H9 (cell line): ENCODE measurements around the gene ADARB2. TPM values are rescaled to one million over a fixed set of nuclear protein-coding genes. Genes with fewer than 3 reads are reported as not detected.

ENCODE experiments used
- DNase-seq: peaks from one replicate; pipeline ENCODE4 v3.0.0-alpha.2; 2017
- H2AFZ ChIP-seq: one replicate; pipeline ENCODE4 v1.6.1; 2013; ENCODE audit warnings: mild to moderate bottlenecking, low read length, control low read depth, moderate library complexity
- H2AK5ac ChIP-seq: 2 replicates; pipeline ENCODE4 v1.6.1; 2013; ENCODE audit warnings: low read length, control low read depth, mixed read lengths; ENCODE audit not compliant: insufficient read length
- H2BK120ac ChIP-seq: one replicate; pipeline ENCODE4 v1.6.1; 2013; ENCODE audit warnings: low read depth, mild to moderate bottlenecking, low read length, control low read depth, inconsistent platforms; ENCODE audit not compliant: poor library complexity, severe bottlenecking
- H2BK12ac ChIP-seq: 2 replicates; pipeline ENCODE4 v1.6.1; 2013; ENCODE audit warnings: low read length, control low read depth, mixed read lengths, low read depth; ENCODE audit not compliant: insufficient read length
- H2BK15ac ChIP-seq: 2 replicates; pipeline ENCODE4 v1.6.1; 2013; ENCODE audit warnings: low read depth, low read length, control low read depth
- H2BK20ac ChIP-seq: one replicate; pipeline ENCODE4 v1.6.1; 2013; ENCODE audit warnings: low read depth, mild to moderate bottlenecking, low read length, control low read depth, inconsistent platforms; ENCODE audit not compliant: poor library complexity, severe bottlenecking
- H2BK5ac ChIP-seq: 2 replicates; pipeline ENCODE4 v1.6.1; 2013; ENCODE audit warnings: low read length, control low read depth, mixed read lengths; ENCODE audit not compliant: insufficient read length
- H3K14ac ChIP-seq: 2 replicates; pipeline ENCODE4 v1.6.1; 2013; ENCODE audit warnings: low read length, control low read depth; ENCODE audit not compliant: insufficient read depth
- H3K18ac ChIP-seq: 2 replicates; pipeline ENCODE4 v1.6.1; 2013; ENCODE audit warnings: low read depth, mild to moderate bottlenecking, mixed read lengths, low read length, control low read depth; ENCODE audit not compliant: insufficient read length
- H3K23ac ChIP-seq: 2 replicates; pipeline ENCODE4 v1.6.1; 2013; ENCODE audit warnings: low read length, control low read depth, mixed read lengths, low read depth; ENCODE audit not compliant: insufficient read length
- H3K23me2 ChIP-seq: 2 replicates; pipeline ENCODE4 v1.6.1; 2013; ENCODE audit warnings: low read depth, mild to moderate bottlenecking, mixed read lengths, low read length, control low read depth; ENCODE audit not compliant: insufficient read length, poor library complexity, severe bottlenecking
- H3K27ac ChIP-seq: 2 replicates; pipeline ENCODE4 v1.5.1; 2013; ENCODE audit warnings: low read length, control low read depth, mixed read lengths, low read depth; ENCODE audit not compliant: insufficient read length
- H3K27me3 ChIP-seq: 2 replicates; pipeline ENCODE4 v1.6.1; 2013; ENCODE audit warnings: low read length, control low read depth, inconsistent platforms; ENCODE audit not compliant: insufficient read depth
- H3K4ac ChIP-seq: 2 replicates; pipeline ENCODE4 v1.6.1; 2013; ENCODE audit warnings: low read depth, mild to moderate bottlenecking, control low read depth, inconsistent platforms, low read length, moderate library complexity
- H3K4me1 ChIP-seq: 2 replicates; pipeline ENCODE4 v1.6.1; 2013; ENCODE audit warnings: low read length, control low read depth, inconsistent platforms; ENCODE audit not compliant: insufficient read depth
- H3K4me2 ChIP-seq: 2 replicates; pipeline ENCODE4 v1.6.1; 2013; ENCODE audit warnings: low read length, control low read depth, mixed read lengths; ENCODE audit not compliant: insufficient read length, insufficient read depth
- H3K56ac ChIP-seq: 2 replicates; pipeline ENCODE4 v1.6.1; 2013; ENCODE audit warnings: low read depth, mild to moderate bottlenecking, mixed read lengths, low read length, control low read depth; ENCODE audit not compliant: insufficient read length
- H3K79me1 ChIP-seq: 2 replicates; pipeline ENCODE4 v1.6.1; 2013; ENCODE audit warnings: low read depth, mild to moderate bottlenecking, moderate library complexity, low read length, control low read depth, inconsistent platforms; ENCODE audit not compliant: insufficient read depth, poor library complexity, severe bottlenecking
- H3K79me2 ChIP-seq: 2 replicates; pipeline ENCODE4 v1.6.1; 2013; ENCODE audit warnings: low read length, control low read depth, inconsistent platforms; ENCODE audit not compliant: insufficient read depth
- H3K9ac ChIP-seq: 2 replicates; pipeline ENCODE4 v1.6.1; 2013; ENCODE audit warnings: low read length, control low read depth, mixed read lengths; ENCODE audit not compliant: insufficient read length; ENCODE audit errors: extremely low read depth
- H3K9me3 ChIP-seq: one replicate; pipeline ENCODE4 v1.6.1; 2013; ENCODE audit warnings: low read depth, low read length, inconsistent platforms; ENCODE audit not compliant: control insufficient read depth
- H3T11ph ChIP-seq: one replicate; pipeline ENCODE4 v1.6.1; 2013; ENCODE audit warnings: mild to moderate bottlenecking, low read length, control low read depth, inconsistent platforms
- H4K20me1 ChIP-seq: one replicate; pipeline ENCODE4 v1.6.1; 2013; ENCODE audit not compliant: control insufficient read depth, insufficient read length, insufficient read depth
- H4K5ac ChIP-seq: 2 replicates; pipeline ENCODE4 v1.6.1; 2013; ENCODE audit warnings: low read depth, mild to moderate bottlenecking, mixed read lengths, low read length, control low read depth; ENCODE audit not compliant: insufficient read length
- H4K8ac ChIP-seq: replicated peaks from 2 replicates; pipeline ENCODE4 v1.6.1; 2013; ENCODE audit warnings: low read length, control low read depth, mixed read lengths, low read depth; ENCODE audit not compliant: insufficient read length
- H4K91ac ChIP-seq: 2 replicates; pipeline ENCODE4 v1.6.1; 2013; ENCODE audit warnings: low read depth, mild to moderate bottlenecking, moderate library complexity, mixed read lengths, low read length, control low read depth; ENCODE audit not compliant: insufficient read length
- H3K27ac Mint-ChIP-seq, 3 experiments: 2 replicates in 2 of 3; 3 replicates in 1 of 3; pipeline ENCODE4 v1.8.0; 2020 to 2021; ENCODE audit warnings: mixed read lengths in 3 of 3, mild to moderate bottlenecking in 1 of 3, moderate library complexity in 1 of 3
- H3K27me3 Mint-ChIP-seq: 2 replicates; pipeline ENCODE4 v1.8.0; 2021; ENCODE audit warnings: low read depth, mild to moderate bottlenecking, moderate library complexity, mixed read lengths
- H3K36me3 Mint-ChIP-seq, 3 experiments: 2 replicates in 2 of 3; 3 replicates in 1 of 3; pipeline ENCODE4 v1.8.0; 2020 to 2021; ENCODE audit warnings: low read depth in 3 of 3, mixed read lengths in 3 of 3; ENCODE audit not compliant: insufficient read depth in 1 of 3
- H3K4me1 Mint-ChIP-seq, 2 experiments: 2 replicates each; pipeline ENCODE4 v1.8.0; 2020; ENCODE audit warnings: mixed read lengths in 2 of 2
- H3K4me3 Mint-ChIP-seq, 2 experiments: 2 replicates in 1 of 2; 3 replicates in 1 of 2; pipeline ENCODE4 v1.8.0; 2020 to 2021; ENCODE audit warnings: mild to moderate bottlenecking in 2 of 2, mixed read lengths in 2 of 2, moderate library complexity in 1 of 2
- H3K9me3 Mint-ChIP-seq, 2 experiments: 2 replicates in 1 of 2; 3 replicates in 1 of 2; pipeline ENCODE4 v1.8.0; 2020; ENCODE audit warnings: mild to moderate bottlenecking in 2 of 2, mixed read lengths in 2 of 2, moderate library complexity in 1 of 2
- WGBS: extraction: QIAGEN DNeasy Blood & Tissue Kit; methylation state at CpG from one replicate; pipeline ENCODE4 v1.1.7; 2013; ENCODE audit warnings: missing lambda C conversion rate, low lambda C conversion rate, mixed read lengths; ENCODE audit not compliant: insufficient read length; ENCODE audit errors: extremely low coverage; 5-methylcytosine and 5-hydroxymethylcytosine counted together
- total RNA-seq: library from RNA; stranded (reverse); gene quantifications from 2 replicates; pipeline ENCODE4 v1.2.1, GENCODE V29; 2021
- TF ChIP-seq, protein P1 (sequence below): fragments of 200-600 bp; sonication (generic); conservative IDR thresholded peaks from 3 replicates; pipeline ENCODE4 v1.8.0; 2021; ENCODE audit warnings: antibody characterized with exemption, mild to moderate bottlenecking

The ADARB2 gene
- total RNA-seq, 1 experiment from 2014 or later: 0.87 TPM

DNA sequence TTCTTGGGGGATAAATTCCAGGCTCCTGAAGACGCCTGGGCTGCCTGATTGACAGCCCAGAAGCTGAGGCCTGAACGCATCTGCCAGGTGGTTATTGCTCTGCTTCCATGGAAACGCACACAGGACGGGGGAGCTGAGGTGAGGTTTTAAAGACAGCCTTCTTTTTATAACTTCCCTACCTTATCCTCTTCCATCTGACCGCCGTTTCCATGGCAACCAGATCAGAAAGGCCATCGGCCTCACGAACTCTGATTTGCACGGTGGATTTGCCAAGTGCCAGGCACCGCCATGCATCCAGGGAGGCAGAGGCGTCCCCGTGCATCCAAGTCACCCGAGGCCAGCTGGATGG lies 260.9 kb downstream of the ADARB2 start:
- Histone ChIP-seq H2BK20ac (no peak overlapping the region), H2BK120ac (no peak overlapping the region), H2AFZ (no peak overlapping the region), H2BK15ac (no peak overlapping the region), H3K14ac (no peak overlapping the region), H2BK5ac (no peak overlapping the region), H3K56ac (no peak overlapping the region), H3K9me3 (no peaks in the 10 kb centered on the region), H4K8ac (no peak overlapping the region), H3K4me2 (no peak overlapping the region), H3K23ac (no peak overlapping the region), H4K91ac (no peak overlapping the region), H3K79me2 (no peaks in the 10 kb centered on the region), H4K5ac (no peak overlapping the region), H3K9ac (no peak overlapping the region), H3K27me3 (no peaks in the 10 kb centered on the region), H2AK5ac (no peak overlapping the region), H3K4me1 (no peaks in the 10 kb centered on the region), H3T11ph (no peak overlapping the region), H4K20me1 (no peaks in the 10 kb centered on the region), H3K27ac (no peak overlapping the region), H2BK12ac (no peak overlapping the region), H3K4ac (no peak overlapping the region), H3K79me1 (no peaks in the 10 kb centered on the region), H3K23me2 (no peaks in the 10 kb centered on the region), H3K18ac (no peak overlapping the region)
- DNase-seq: no peak
- peaks cover 24 to 28% of the 10 kb centered on the region in 2 experiments for H3K9me3 Mint-ChIP-seq
- no peak overlapping the region for H3K27ac Mint-ChIP-seq
- no CpG with 5 or more reads among the region's 13 CpGs for WGBS
- H3K4me1 Mint-ChIP-seq: peaks cover 30 to 34% of the 10 kb centered on the region in 2 experiments
- TF ChIP-seq, protein P1, sequence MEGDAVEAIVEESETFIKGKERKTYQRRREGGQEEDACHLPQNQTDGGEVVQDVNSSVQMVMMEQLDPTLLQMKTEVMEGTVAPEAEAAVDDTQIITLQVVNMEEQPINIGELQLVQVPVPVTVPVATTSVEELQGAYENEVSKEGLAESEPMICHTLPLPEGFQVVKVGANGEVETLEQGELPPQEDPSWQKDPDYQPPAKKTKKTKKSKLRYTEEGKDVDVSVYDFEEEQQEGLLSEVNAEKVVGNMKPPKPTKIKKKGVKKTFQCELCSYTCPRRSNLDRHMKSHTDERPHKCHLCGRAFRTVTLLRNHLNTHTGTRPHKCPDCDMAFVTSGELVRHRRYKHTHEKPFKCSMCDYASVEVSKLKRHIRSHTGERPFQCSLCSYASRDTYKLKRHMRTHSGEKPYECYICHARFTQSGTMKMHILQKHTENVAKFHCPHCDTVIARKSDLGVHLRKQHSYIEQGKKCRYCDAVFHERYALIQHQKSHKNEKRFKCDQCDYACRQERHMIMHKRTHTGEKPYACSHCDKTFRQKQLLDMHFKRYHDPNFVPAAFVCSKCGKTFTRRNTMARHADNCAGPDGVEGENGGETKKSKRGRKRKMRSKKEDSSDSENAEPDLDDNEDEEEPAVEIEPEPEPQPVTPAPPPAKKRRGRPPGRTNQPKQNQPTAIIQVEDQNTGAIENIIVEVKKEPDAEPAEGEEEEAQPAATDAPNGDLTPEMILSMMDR: no peak
- peaks cover 9% of the 10 kb centered on the region for H3K27me3 Mint-ChIP-seq
- no peak overlapping the region for H3K4me3 Mint-ChIP-seq
- peaks cover 3 to 28% (median 8%) of the 10 kb centered on the region in 3 experiments for H3K36me3 Mint-ChIP-seq
